Stimulated activated CD4-positive, alpha-beta T cell treated with anti-CD3 and anti-CD28 coated beads, Interleukin-1b, Interleukin-23, amount 100 ng/mL, for 4 hours (primary cell): ENCODE results near the gene CAV2.
"Not testable (repeated sequence)": the region's sequence is repeated elsewhere in the genome, so short reads cannot be mapped to it uniquely, and the experiment has no call there.

ENCODE experiments used
- DNase-seq, 2 donors: peaks; one replicate each; pipeline ENCODE4 v3.0.0-alpha.2; 2020; ENCODE audit warnings: low read depth in 2 of 2

CAV2 gene, protein sequence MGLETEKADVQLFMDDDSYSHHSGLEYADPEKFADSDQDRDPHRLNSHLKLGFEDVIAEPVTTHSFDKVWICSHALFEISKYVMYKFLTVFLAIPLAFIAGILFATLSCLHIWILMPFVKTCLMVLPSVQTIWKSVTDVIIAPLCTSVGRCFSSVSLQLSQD

DNA sequence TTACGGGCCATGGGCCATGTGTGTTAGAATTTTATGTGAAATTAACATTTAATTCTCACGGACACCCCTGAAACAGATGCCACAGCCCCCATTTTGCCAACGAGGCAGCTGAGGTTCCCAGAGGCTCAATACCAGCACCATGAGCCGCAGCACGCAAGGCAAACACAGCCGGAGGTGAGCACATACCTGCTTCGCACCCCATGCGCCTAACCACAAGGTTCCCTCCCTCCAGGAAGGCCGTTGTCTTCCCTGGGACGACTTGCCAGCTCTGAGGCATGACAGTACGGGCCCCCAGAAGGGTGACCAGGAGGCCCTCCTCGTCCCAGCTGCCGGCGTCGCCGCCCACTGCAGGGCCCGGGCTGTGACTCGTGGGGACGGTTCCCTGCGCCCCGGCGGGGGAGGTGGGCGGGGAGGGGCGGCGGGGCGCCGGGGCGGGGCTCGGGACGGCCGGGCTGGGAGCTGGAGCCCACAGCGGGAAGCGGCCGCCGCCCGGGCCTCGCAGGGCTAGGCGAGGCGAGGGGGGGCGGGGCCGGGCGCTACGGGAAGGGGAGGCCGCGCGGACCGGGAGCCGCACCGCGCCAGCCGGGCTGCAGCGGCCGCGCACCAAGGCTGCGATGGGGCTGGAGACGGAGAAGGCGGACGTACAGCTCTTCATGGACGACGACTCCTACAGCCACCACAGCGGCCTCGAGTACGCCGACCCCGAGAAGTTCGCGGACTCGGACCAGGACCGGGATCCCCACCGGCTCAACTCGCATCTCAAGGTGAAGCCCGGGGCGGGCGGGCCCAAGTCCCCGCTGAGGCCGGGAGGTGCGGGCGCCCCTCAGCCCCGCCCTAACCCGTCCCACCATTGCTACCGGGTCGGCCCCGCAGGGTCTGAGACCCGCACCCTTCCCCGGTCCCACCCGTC is at the start of gene CAV2:
CAV2 (plus strand) TSS at position 571 of the 910 bp plus-strand sequence; CDS start at position 615, 44 bp downstream.
- DNase-seq, result no peak

GRCh38 chr7:116449950-116450349 is 49.6 kb upstream of the CAV2 start:
- DNase-seq, result no peak

DNA sequence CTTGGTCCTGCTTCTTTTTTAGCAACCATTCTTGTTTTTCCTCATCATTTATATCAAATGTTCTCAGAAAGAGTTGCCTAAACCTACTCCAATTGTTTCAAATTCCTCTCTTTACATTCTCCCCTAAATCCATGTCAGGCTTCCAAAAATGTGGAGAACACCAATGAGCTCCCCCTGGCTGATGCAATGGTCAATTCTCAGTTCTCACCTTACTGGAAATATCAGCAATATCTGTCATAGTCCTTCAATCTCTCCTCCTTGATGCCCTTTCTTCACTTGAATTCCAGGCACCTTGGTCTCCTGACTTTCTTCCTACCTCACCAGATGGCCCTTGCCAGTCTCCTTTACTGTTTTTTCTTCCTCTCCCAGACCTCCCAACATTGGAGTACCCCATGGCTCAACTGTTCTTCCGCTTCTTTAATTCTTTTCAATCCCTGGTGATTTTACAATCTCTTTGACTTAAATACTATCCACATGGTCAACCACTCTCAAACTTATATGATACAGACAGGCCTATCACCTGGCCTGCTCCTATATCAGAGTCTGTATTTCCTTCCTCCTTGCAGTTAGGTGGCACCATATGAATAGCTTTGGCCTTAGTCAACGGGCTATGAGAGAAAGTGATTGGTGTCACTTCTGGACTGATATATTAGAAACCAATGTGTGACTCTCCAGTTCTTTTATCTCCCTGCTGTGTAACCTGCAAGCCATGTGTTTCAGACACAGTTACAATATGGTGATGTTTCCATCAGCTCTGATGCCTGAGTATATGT is 47.4 kb upstream of the CAV2 start:
- DNase-seq, result no peak

- DNase-seq, result no peak
Measured at GRCh38 chr7:116454377-116454776, 45.2 kb upstream of the CAV2 start.

- no peak for DNase-seq
Measured at GRCh38 chr7:116455009-116455408, 44.5 kb upstream of the CAV2 start.

DNA sequence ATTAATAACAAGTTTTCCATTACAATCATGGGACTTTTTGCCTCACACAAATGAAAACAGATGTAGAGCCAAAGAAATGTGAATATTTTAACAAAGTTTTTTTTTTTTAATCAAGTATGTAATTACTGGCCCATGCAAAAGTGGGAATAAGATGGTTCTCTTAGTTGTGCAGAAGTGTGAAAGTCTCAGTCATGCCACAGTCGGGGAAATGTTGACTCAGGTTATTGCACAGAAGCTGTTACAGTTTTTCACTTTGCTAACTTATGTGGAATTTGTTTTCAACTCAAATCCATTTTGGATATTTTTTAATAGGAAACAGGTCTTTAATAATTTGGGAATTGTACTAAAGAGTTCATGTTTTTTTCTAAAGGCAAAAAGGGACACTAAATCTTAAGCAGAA is 44.0 kb upstream of the CAV2 start:
- no peak for DNase-seq

GRCh38 chr7:116461500-116461899 is 38.0 kb upstream of the CAV2 start:
- DNase-seq, result no peak

DNA sequence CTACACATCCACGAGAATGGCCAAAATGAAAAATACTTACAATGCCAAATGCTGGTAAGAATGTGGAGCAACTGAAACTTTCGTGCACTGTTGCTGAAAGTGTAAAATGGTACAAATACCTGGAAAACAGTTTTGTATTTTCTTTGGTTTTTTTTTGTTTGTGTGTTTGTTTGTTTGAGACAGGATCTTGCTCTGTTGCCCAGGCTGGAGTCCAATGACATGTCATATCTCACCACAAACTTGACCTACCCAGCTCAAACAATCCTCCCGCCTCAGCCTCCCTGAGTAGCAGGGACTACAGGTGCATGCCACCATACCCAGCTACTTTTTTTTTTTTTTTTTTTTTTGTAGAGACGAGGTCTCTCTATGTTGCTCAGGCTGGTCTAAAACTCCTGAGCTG is 35.6 kb upstream of the CAV2 start:
- DNase-seq, result no peak

DNA sequence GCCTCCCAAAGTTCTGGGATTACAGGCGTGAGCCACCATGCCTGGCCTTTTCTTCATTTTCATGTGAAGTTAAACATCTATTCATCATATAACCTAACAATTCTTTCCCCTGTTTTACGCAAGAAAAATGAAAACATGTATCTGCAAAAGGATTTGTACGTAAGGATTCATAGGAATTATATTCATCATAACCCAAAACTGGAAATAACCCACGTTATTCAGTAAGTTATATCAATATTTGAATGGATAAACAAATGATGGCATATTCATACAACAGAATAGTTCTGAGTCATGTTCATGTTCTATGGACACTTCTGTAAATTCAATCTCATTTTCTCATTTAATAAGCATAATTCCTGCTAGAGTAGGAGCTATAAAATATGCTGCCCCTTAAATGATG is 35.2 kb upstream of the CAV2 start:
- no peak for DNase-seq

GRCh38 chr7:116465125-116465524 is 34.4 kb upstream of the CAV2 start:
- no peak for DNase-seq

- DNase-seq, result no peak
Measured at GRCh38 chr7:116468534-116468933, 31.0 kb upstream of the CAV2 start.

DNA sequence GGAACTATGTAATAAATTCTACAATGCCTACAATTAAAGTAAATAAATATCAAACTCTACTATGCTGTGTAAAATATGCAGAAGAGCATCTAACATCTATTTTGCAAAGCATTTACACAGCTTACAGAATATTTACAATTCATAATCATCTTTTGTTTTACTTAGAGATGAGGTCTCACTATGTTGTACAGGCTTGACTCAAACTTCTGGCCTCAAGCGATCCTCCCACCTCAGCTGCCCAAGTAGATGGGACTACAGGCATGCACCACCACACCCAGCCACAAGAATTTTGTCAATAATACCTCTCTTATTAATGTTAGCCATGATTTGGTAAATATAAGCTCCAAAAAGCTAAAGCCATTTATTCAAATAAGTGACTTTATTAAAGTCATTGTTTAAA is 21.9 kb upstream of the CAV2 start:
- no peak for DNase-seq

DNA sequence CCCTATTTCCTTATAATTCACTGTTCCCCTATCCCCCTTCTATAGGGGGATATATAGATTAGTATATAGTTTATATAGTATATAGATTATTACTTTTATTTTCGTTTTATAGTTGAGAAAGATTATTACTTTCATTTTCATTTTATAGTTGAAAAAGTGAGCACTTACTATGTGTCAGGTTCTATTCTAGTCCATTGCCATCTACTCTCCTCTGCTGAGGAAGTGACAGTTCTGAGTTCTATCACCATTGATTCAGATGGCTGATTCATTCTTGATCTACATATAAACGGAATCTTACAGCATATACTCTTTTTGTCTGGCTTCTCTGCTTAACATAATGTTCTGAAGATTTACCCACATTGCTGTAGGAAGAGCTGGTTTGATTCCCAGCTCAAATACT is 20.7 kb upstream of the CAV2 start:
- no peak for DNase-seq

DNA sequence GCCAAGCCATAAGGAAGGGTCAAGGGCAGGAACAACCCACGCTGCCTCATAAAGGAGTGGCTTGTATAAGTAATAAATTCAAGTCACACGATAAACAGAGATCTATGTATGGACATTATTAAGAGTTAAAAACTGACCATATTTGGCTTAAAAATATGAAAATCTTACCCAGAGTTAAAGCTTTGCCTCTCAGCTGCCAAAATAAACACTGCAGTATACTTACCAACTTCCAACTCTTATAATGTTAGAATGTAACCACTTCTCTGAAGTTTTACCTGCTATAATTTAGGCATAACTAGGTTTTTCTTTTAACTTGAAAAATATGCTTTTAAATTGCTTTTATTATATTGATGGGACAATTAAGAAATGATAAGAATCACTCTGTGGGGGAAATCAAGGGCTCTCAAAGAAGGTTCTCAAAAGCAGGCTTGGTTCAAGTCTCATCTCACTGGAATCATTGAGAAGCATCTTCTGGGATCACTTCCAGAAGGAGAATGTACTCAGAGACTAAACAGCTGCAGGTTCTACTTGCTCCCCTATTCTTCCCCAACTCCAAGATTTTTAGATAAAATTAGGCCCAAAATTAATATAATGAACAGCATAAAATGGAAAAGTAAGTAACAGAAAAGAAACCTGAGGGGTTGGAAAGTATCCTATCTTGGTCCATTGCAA is 16.1 kb upstream of the CAV2 start:
- DNase-seq, result no peak

GRCh38 chr7:116484389-116484788 is 15.1 kb upstream of the CAV2 start:
- DNase-seq, result not testable (repeated sequence)

- DNase-seq, result no peak
Measured at GRCh38 chr7:116487907-116488521, 11.5 kb upstream of the CAV2 start.

DNA sequence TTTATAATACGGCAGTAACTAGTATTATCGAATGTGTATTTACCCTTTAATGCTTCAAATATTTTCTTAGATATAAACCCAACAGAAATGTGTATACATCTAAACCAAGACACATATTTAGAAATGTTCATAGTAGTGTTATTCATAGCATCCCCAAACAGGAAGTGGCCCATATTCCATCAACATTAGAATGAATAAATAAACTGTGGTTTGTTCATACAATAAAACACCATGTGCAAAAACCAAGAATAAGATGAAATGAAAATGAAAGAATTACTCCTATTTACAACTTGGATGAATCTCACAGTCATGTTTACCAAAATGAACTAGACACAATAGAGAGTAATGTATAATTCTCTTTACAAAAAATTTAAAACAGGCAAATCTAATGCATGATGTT is 9.2 kb upstream of the CAV2 start:
- no peak for DNase-seq

GRCh38 chr7:116491887-116492653 is 7.5 kb upstream of the CAV2 start:
- DNase-seq, result no peak

- DNase-seq, result no peak
Measured at GRCh38 chr7:116492654-116493109, 6.9 kb upstream of the CAV2 start.

- DNase-seq, result no peak
Measured at GRCh38 chr7:116493449-116493848, 6.1 kb upstream of the CAV2 start.

- DNase-seq, result no peak
Measured at GRCh38 chr7:116494472-116494871, 5.1 kb upstream of the CAV2 start.
